ENCODE measurements around the gene UST. TPM values are rescaled to one million over a fixed set of nuclear protein-coding genes. Genes with fewer than 3 reads are reported as not detected.
A peak's percentile ranks its signal among the peaks of the same experiment; 100 is the strongest.

The UST gene
- polyA plus RNA-seq, 1 experiment = 21.4 TPM

DNA sequence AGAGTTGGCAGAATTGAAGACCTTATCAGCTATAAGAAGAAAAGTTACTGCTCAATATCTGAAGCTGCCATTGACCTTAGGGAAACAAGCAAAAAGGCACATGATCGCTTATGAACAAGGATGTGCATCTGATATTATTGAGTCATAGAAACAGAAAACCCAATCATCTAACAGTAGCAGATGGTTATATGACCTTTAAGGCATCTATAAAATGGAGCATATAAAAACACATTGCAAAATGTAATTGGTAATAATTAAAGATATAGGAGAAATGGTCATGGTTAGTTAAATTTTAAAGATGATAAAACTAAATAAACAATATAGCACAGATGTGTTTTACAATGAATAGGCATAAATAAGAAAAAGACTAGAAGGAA is 310.6 kb downstream of the UST start:
- H3K27ac ChIP-seq (ENCODE audit: low read depth, low read length) = no peak overlapping the region
- TF ChIP-seq, protein P1, sequence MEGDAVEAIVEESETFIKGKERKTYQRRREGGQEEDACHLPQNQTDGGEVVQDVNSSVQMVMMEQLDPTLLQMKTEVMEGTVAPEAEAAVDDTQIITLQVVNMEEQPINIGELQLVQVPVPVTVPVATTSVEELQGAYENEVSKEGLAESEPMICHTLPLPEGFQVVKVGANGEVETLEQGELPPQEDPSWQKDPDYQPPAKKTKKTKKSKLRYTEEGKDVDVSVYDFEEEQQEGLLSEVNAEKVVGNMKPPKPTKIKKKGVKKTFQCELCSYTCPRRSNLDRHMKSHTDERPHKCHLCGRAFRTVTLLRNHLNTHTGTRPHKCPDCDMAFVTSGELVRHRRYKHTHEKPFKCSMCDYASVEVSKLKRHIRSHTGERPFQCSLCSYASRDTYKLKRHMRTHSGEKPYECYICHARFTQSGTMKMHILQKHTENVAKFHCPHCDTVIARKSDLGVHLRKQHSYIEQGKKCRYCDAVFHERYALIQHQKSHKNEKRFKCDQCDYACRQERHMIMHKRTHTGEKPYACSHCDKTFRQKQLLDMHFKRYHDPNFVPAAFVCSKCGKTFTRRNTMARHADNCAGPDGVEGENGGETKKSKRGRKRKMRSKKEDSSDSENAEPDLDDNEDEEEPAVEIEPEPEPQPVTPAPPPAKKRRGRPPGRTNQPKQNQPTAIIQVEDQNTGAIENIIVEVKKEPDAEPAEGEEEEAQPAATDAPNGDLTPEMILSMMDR (IDR thresholded peaks at IDR 0.05; ENCODE audit: low read depth, low read length) = no peak
- CTCF ChIA-PET = no interaction called here
- H3K4me3 ChIP-seq (ENCODE audit: low read depth, low read length) = no peak overlapping the region
- H3K27me3 ChIP-seq (ENCODE audit: control insufficient read depth, insufficient read depth, low read length) = no peaks in the 10 kb centered on the region
- POLR2A ChIA-PET = no interaction called here
- no peaks in the 10 kb centered on the region for H3K9me3 ChIP-seq (ENCODE audit: control insufficient read depth, insufficient read depth, low read length)
- DNase-seq (ENCODE audit: low read depth, low spot score) = no peak

DNA sequence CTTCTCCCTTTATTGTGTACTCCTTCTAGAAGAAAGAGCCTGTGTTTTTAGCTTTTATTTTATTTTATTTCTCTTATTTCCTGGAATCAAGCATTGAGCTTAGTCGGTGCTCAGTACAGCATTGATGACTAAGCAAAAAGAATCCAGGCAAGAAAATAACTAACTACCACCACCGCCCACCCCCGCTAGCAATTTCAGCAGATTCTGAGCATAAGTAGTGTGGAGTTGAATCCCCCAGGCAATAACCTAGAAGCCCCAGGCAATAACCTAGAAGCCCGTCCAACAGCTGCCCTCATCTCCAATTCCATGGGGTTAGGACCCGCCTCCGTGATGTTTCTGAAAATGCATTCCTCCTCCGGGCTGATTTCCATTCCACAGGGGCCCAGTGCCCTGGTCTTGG is 312.7 kb downstream of the UST start:
- ChIA-PET CTCF (interaction anchor here (1.0 kb wide), 1 partner anchor 458 kb away, joined by 3 read pairs; no protein-coding TSS in a partner anchor), POLR2A (interaction anchor here (0.6 to 2.7 kb wide), 2 partner anchors 23 to 372 kb away, joined by 3 to 6 read pairs; no protein-coding TSS in a partner anchor)
- DNase-seq (ENCODE audit: low read depth, low spot score) = no peak
- TF ChIP-seq, protein P1 (IDR thresholded peaks at IDR 0.05; ENCODE audit: low read depth, low read length) = no peak
- Histone ChIP-seq H3K9me3 (ENCODE audit: control insufficient read depth, insufficient read depth, low read length) (no peaks in the 10 kb centered on the region), H3K27ac (ENCODE audit: low read depth, low read length) (no peak overlapping the region), H3K27me3 (ENCODE audit: control insufficient read depth, insufficient read depth, low read length) (no peaks in the 10 kb centered on the region), H3K4me3 (ENCODE audit: low read depth, low read length) (no peak overlapping the region)

DNA sequence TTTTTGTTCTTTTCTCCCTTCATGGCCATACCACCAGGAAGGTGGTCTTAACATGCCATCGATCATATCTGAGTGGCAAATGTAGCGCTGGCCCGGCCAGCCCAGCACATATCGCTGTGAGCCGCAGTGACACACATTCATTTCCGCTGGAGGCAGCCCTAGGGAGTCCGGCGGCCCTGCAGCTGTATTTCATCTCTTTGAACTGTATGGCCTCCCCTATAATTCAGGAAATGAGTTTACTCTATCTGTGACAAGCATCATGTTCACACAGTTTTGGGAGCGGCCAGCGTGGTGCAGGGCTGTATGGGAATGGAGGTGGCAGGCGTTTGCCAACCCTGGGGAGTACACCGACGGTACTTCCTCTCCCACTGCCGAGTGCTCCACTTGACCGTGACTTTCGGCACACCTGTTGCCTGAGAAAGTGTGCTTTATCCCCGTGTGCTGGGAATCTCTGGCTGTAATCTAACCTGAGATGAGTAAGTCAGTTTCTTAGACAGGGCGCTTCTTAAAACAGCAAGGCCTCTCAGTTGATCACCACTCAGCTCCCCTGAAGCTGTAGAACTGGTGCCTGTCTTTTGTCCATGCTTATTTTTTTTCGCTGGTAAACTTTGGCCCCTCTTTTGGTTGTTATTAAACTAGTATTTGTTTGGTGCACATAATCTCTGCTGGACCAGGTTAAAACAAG is 313.6 kb downstream of the UST start:
- no peak overlapping the region for H3K4me3 ChIP-seq (ENCODE audit: low read depth, low read length)
- peak overlapping the region; percentile 63 for H3K27ac ChIP-seq (ENCODE audit: low read depth, low read length)
- no peaks in the 10 kb centered on the region for H3K27me3 ChIP-seq (ENCODE audit: control insufficient read depth, insufficient read depth, low read length)
- DNase-seq (ENCODE audit: low read depth, low spot score) = no peak
- POLR2A ChIA-PET = interaction anchor here (1.3 to 2.7 kb wide), 3 partner anchors 24 to 29 kb away, joined by 6 to 11 read pairs (median 6); no protein-coding TSS in a partner anchor
- TF ChIP-seq, protein P1 (IDR thresholded peaks at IDR 0.05; ENCODE audit: low read depth, low read length) = no peak
- H3K9me3 ChIP-seq (ENCODE audit: control insufficient read depth, insufficient read depth, low read length) = no peaks in the 10 kb centered on the region
- CTCF ChIA-PET = interaction anchor here (1.2 kb wide), 1 partner anchor 371 kb away, joined by 3 read pairs; no protein-coding TSS in a partner anchor

DNA sequence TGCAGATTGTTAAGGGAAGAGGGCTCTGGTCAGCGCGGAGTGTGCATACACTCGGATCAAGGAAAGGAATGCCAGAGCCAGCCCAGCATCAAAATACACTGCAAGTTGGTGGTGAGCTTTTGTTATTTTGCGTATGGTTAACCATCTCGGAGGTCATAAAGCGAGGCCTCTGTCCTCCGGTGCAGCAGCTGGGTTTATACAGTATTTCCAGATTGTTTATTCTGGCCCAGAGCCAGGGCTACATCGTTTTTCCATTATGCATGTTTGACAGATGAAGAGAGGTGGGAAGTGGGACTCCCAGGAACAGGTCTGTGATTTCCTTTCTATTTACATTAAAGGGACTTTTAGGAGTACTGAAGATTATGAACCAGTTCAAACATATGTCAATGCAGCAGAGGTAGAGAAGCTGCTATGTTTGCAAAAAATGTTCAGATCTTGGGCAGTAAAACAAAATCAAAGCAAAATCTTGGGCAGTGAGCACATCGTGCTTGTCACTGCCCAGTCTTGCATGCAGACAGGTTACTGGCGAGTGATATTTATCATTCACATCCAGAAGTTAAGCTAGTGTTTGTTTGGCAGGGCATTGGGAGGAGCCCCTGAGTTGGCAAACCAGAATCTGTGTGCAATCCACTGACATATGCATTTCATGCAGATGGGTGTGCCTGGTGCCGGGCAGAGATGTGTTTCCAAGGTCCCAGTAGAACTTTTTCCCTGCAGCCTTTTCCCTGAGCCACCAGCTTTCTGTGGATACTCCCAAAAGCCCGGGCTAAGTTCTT is 314.3 kb downstream of the UST start:
- Histone ChIP-seq H3K4me3 (ENCODE audit: low read depth, low read length) (no peak overlapping the region), H3K9me3 (ENCODE audit: control insufficient read depth, insufficient read depth, low read length) (no peaks in the 10 kb centered on the region), H3K27me3 (ENCODE audit: control insufficient read depth, insufficient read depth, low read length) (no peaks in the 10 kb centered on the region), H3K27ac (ENCODE audit: low read depth, low read length) (peak overlapping the region; percentile 63)
- ChIA-PET CTCF (interaction anchor here (0.5 to 1.2 kb wide), 2 partner anchors 371 to 504 kb away, joined by 3 to 4 read pairs; no protein-coding TSS in a partner anchor), POLR2A (interaction anchor here (0.8 to 2.7 kb wide), 4 partner anchors 15 to 30 kb away, joined by 3 to 11 read pairs (median 6); no protein-coding TSS in a partner anchor)
- TF ChIP-seq, protein P1 (IDR thresholded peaks at IDR 0.05; ENCODE audit: low read depth, low read length) = no peak
- peak; percentile 67 for DNase-seq (ENCODE audit: low read depth, low spot score)

Data from AG04450 (cell line).